AG10803 (cell line): ENCODE measurements around the gene TMEM150C.
"Not testable (repeated sequence)": the region's sequence is repeated elsewhere in the genome, so short reads cannot be mapped to it uniquely, and the experiment has no call there.

Source experiments
- DNase-seq: peaks from one replicate; pipeline ENCODE4 v3.0.0; 2010; ENCODE audit warnings: low read depth
- H3K4me3 ChIP-seq: 2 replicates; pipeline ENCODE4 v1.5.1; 2011; ENCODE audit warnings: mild to moderate bottlenecking, low read length, control low read depth
- TF ChIP-seq, protein P1 (sequence below): conservative IDR thresholded peaks from 2 replicates; pipeline ENCODE4 v1.5.1; 2011; ENCODE audit warnings: mild to moderate bottlenecking, low read length, control low read depth, inconsistent platforms

TMEM150C gene

GRCh38 chr4:82479562-82479961 is 82.2 kb downstream of the TMEM150C start:
- TF ChIP-seq, protein P1, sequence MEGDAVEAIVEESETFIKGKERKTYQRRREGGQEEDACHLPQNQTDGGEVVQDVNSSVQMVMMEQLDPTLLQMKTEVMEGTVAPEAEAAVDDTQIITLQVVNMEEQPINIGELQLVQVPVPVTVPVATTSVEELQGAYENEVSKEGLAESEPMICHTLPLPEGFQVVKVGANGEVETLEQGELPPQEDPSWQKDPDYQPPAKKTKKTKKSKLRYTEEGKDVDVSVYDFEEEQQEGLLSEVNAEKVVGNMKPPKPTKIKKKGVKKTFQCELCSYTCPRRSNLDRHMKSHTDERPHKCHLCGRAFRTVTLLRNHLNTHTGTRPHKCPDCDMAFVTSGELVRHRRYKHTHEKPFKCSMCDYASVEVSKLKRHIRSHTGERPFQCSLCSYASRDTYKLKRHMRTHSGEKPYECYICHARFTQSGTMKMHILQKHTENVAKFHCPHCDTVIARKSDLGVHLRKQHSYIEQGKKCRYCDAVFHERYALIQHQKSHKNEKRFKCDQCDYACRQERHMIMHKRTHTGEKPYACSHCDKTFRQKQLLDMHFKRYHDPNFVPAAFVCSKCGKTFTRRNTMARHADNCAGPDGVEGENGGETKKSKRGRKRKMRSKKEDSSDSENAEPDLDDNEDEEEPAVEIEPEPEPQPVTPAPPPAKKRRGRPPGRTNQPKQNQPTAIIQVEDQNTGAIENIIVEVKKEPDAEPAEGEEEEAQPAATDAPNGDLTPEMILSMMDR: no peak
- no peak overlapping the region for H3K4me3 ChIP-seq
- DNase-seq: no peak

GRCh38 chr4:82477469-82477868 is 84.3 kb downstream of the TMEM150C start:
- not testable (repeated sequence) for H3K4me3 ChIP-seq, DNase-seq

GRCh38 chr4:82475931-82476330 is 85.9 kb downstream of the TMEM150C start:
- DNase-seq: not testable (repeated sequence)

DNA sequence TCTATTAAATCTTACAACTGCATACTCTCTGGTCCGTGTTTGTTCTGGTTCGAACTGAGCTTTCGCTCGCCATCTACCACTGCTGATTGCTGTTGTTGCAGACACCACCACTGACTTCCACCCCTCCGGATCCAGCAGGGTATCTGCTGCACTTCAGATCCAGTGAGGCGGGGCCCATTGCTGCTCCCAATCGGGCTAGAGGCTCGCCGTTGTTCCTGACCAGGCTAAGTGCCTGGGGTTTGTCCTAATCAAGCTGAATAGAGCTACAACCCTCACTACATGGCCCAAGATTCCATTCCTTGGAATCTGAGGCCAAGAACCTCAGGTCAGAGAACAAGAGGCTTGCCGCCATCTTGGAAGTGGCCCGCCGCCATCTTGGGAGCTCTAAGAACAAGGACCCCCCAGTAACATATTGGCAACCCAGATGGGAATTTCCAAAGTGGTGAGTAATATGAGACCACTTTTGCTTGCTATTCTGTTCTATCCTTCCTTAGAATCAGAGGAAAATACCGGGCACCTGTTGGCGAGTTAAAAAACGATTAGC is 88.1 kb downstream of the TMEM150C start:
- no peak overlapping the region for H3K4me3 ChIP-seq
- TF ChIP-seq, protein P1: no peak
- DNase-seq: no peak

More at GRCh38 chr4:82475931-82476330, 85.9 kb downstream of the TMEM150C start:
- H3K4me3 ChIP-seq: not testable (repeated sequence)

GRCh38 chr4:82473080-82473479 is 88.7 kb downstream of the TMEM150C start:
- DNase-seq, H3K4me3 ChIP-seq: not testable (repeated sequence)

DNA sequence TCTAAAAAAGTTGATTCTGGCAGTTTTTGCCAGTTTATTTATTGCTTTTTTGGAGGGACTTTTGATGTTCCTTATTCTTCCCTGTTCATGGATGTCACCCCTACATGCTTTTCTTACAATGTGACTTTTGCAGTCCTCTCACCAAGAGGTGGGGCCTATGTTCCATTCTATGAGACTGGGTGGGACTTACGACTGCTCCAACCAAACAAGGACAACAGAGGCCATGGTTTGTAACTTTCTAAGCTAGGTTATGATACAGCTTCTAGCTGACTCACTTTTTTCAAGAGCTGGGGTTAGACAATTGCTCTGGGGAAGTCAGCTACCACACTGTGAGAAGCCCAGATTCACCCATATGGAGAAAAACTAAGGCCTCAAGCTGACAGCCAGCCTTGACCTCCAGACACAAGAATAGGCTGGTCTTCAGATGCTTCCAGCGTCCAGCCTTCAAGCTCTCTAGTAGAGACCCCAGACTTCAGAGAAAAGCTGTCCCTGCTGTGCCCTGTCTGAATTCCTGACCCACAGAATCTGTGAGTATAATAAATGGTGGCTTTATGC is 91.9 kb downstream of the TMEM150C start:
- TF ChIP-seq, protein P1: peak; percentile 11
- H3K4me3 ChIP-seq: no peak overlapping the region
- DNase-seq: peak; percentile 54

DNA sequence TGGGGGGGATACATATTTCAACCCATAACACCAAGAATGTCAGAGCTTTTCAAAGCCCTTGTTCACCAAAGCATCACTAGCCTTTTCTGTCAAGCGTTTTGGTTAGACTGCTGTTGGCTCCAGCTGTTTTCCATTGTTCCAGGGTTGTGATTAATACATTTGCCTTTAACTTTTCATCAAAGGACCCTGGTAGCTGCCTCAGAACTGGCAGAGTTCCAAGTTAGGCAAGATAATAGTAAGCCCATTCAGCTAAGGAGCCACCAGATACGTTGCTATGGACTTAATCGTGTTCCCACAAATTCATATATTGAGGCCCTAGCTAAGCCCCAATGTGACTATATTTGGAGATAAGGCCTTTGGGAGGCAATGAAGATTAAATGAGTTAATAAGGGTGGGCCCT is 94.3 kb downstream of the TMEM150C start:
- DNase-seq: peak; percentile 15
- TF ChIP-seq, protein P1: no peak
- no peak overlapping the region for H3K4me3 ChIP-seq

GRCh38 chr4:82463221-82463620 is 98.6 kb downstream of the TMEM150C start:
- no peak overlapping the region for H3K4me3 ChIP-seq
- TF ChIP-seq, protein P1: no peak
- DNase-seq: no peak

DNA sequence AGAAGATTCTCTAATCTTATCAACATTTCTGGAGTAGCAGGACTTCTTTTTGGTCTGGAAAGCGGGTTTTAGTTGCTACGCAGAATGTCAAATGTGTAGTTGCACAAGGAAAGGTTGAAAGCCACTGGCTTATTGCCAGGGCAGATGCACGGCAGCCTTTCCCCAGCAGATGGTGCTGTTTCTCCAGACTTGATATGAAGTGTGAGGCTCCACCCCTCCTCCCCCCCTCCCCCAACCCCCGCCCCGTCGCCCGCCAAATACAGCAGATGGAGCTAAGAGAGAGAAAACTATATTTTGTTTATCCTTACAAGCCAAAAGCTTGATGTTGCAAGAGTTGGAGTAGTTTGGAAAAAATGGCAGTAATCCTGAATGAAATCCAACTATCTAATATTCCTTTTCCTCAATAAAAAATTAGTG is 99.4 kb downstream of the TMEM150C start:
- H3K4me3 ChIP-seq: no peak overlapping the region
- TF ChIP-seq, protein P1: peak; percentile 79
- peak; percentile 85 for DNase-seq
